Body of pancreas (tissue), 4 donors: ENCODE data around the gene PLIN4. TPM values are rescaled to one million over a fixed set of nuclear protein-coding genes. Genes with fewer than 3 reads are reported as not detected.

ENCODE experiments used
- ATAC-seq: fragments of 150-250 bp; one replicate; pipeline ENCODE4 v1.9.1; 2016
- DNase-seq, 4 donors: peaks; one replicate each; pipeline ENCODE4 v3.0.0-alpha.2; 2019
- H3K27ac ChIP-seq, 4 donors: fragments of 200-600 bp; sonication (generic); 1 replicate in 3 of 4; 2 replicates in 1 of 4; pipeline versions ENCODE4 v1.5.1 to v1.6.1; 2016 to 2019; ENCODE audit warnings: mild to moderate bottlenecking in 1 of 4, mixed read lengths in 1 of 4, moderate library complexity in 1 of 4
- H3K27me3 ChIP-seq, 2 donors: fragments of 200-600 bp; sonication (generic); one replicate each; pipeline ENCODE4 v1.6.0; 2016; ENCODE audit warnings: mild to moderate bottlenecking in 1 of 2
- H3K36me3 ChIP-seq, 2 donors: fragments of 200-600 bp; sonication (generic); replicated peaks in 1 of 2; 2 replicates each; pipeline ENCODE4 v1.5.1; 2016; ENCODE audit warnings: low read depth in 2 of 2; ENCODE audit not compliant: insufficient read depth in 1 of 2
- H3K4me1 ChIP-seq: fragments of 200-600 bp; sonication (generic); one replicate; pipeline ENCODE4 v1.6.0; 2016
- H3K4me3 ChIP-seq, 2 donors: fragments of 200-600 bp; sonication (generic); 1 replicate in 1 of 2; 2 replicates in 1 of 2; pipeline ENCODE4 v1.5.1; 2016 to 2019
- H3K9me3 ChIP-seq, 3 donors: fragments of 200-600 bp; sonication (generic); 1 replicate in 2 of 3; 2 replicates in 1 of 3; pipeline ENCODE4 v1.5.1; 2016
- POLR2A ChIP-seq, 3 donors: fragments of 450-650 bp; IDR thresholded peaks; one replicate each; pipeline ENCODE4 v1.6.1; 2016; ENCODE audit warnings: antibody characterized with exemption in 3 of 3, mild to moderate bottlenecking in 2 of 3
- WGBS, 2 donors: methylation state at CpG; one replicate each; pipeline ENCODE4 v1.1.5; 2017; 5-methylcytosine and 5-hydroxymethylcytosine counted together
- intact Hi-C: fragments of 100-400 bp; cut with DNase I; formaldehyde crosslinking; loops from one replicate; pipeline ENCODE4 v1.15.1; 2023
- total RNA-seq, 2 donors: library from RNA; depleted of rRNA; stranded (reverse); fragments of >200 nt; gene quantifications; one replicate each; pipeline ENCODE4 v1.1.0, GENCODE V29; 2016
- TF ChIP-seq, protein P1 (sequence below), 7 experiments: fragments of 450-650 bp in 4 of 7; fragments of 200-600 bp in 3 of 7; sonication (generic) in 3 of 7; IDR thresholded peaks; one replicate each; pipeline ENCODE4 v1.5.1; 2016 to 2019; ENCODE audit warnings: antibody characterized with exemption in 7 of 7

Gene PLIN4
- total RNA-seq, 2 donors from 2014 or later, result 18.9 to 125 TPM

DNA sequence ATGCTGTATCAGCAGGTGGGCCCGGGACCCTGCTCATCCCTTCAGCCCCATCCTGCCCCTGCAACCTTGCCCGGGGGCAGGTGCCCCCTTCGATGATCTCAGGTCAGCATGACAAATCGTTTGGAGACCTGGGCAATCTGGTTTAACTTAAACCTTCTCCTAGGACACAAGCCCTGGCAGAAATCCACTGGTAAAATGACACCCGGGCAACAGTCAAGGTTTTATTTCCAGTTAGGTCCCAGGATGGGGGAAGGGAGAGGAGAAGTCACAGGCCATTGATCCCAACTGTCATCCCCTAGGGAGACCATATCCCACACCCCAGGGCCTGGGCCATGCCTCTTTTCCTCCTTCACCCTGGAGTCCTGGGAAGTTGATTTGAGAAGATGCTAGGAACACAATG lies 18.5 kb upstream of the PLIN4 start:
- TF ChIP-seq POLR2A (IDR thresholded peaks at IDR 0.05), result no peak
- TF ChIP-seq, protein P1, sequence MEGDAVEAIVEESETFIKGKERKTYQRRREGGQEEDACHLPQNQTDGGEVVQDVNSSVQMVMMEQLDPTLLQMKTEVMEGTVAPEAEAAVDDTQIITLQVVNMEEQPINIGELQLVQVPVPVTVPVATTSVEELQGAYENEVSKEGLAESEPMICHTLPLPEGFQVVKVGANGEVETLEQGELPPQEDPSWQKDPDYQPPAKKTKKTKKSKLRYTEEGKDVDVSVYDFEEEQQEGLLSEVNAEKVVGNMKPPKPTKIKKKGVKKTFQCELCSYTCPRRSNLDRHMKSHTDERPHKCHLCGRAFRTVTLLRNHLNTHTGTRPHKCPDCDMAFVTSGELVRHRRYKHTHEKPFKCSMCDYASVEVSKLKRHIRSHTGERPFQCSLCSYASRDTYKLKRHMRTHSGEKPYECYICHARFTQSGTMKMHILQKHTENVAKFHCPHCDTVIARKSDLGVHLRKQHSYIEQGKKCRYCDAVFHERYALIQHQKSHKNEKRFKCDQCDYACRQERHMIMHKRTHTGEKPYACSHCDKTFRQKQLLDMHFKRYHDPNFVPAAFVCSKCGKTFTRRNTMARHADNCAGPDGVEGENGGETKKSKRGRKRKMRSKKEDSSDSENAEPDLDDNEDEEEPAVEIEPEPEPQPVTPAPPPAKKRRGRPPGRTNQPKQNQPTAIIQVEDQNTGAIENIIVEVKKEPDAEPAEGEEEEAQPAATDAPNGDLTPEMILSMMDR (IDR thresholded peaks at IDR 0.05), result no peak
- H3K27ac ChIP-seq, result peak overlapping the region in 3 of 4 donors; percentile 82 to 90 (median 88)
- intact Hi-C loops, result no loop called here
- ATAC-seq (no peak), DNase-seq (peak in 3 of 4 donors; percentile 54 to 58 (median 56))
- no peaks in the 10 kb centered on the region for H3K36me3 ChIP-seq
- peaks cover 86% of the 10 kb centered on the region for H3K4me1 ChIP-seq
- no peaks in the 10 kb centered on the region for H3K27me3 ChIP-seq
- no peaks in the 10 kb centered on the region for H3K9me3 ChIP-seq
- H3K4me3 ChIP-seq, result no peak overlapping the region
- 13 to 17% methylated on average over 4 to 5 of the region's 5 CpGs for WGBS, 2 donors

DNA sequence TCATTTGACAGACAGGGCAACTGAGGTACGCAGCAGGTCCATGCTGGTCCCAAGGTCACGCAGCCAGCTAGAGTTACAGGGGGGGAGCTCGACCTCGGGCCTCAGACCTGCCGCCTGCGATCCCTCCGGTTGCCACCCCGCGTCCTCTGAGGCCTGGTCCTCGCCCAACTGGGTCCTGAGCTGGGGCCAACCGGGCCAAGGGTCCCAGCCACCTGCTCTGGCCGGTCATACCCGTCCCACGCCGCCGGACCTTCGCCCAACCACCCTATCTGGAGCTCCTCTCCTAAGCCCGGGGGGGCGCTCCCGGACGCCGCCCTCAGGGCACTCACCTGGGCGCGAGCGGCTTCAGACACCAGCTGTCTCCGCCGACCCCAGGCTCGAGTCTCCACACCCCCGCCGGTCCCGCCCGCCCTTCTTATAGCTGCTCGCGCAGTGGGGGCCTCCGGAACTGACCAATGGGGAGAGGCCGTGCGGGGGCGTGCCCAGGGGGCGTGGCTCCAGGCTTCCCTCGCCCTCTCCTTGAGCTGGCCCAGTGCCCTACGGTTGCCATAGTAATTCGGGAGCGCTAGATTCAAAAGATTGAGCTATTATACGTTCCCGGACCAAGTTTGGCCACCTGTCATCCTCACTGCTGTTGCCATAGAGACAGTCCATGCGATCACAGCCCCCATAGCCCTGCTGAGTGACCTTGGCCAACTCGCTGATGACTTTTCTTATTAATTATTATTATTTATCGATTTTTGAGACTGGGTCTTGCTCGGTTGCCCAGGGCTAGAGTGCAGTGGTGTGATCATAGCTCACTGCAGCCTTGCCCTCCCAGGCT lies 16.8 kb upstream of the PLIN4 start, which contains the start of gene PLIN5:
Gene PLIN5 (minus strand): TSS at position 389 of the 823 bp plus-strand sequence. CDS start 1,150 bp downstream, outside the sequence.
- Histone ChIP-seq H3K4me3 (peak within 1 kb of the TSS; percentile 3 to 11), H3K27ac (peak within 1 kb of the TSS; percentile 73 to 90 (median 85)), H3K36me3 (no peaks in the 10 kb centered on the region), H3K9me3 (no peaks in the 10 kb centered on the region), H3K27me3 (no peaks in the 10 kb centered on the region), H3K4me1 (peaks cover 77% of the 10 kb centered on the region)
- 7 to 10% methylated on average over 8 to 47 of the region's 49 CpGs for WGBS, 2 donors
- peak; percentile 77 for ATAC-seq
- DNase-seq, result peak; percentile 96 to 99 (median 98)
- TF ChIP-seq POLR2A (IDR thresholded peaks at IDR 0.05), result peak; percentile 82 to 95 (median 89)
- TF ChIP-seq, protein P1 (IDR thresholded peaks at IDR 0.05), result peak in 3 of 7 experiments; percentile 14 to 32 (median 22)
- intact Hi-C loops, result no loop called here

DNA sequence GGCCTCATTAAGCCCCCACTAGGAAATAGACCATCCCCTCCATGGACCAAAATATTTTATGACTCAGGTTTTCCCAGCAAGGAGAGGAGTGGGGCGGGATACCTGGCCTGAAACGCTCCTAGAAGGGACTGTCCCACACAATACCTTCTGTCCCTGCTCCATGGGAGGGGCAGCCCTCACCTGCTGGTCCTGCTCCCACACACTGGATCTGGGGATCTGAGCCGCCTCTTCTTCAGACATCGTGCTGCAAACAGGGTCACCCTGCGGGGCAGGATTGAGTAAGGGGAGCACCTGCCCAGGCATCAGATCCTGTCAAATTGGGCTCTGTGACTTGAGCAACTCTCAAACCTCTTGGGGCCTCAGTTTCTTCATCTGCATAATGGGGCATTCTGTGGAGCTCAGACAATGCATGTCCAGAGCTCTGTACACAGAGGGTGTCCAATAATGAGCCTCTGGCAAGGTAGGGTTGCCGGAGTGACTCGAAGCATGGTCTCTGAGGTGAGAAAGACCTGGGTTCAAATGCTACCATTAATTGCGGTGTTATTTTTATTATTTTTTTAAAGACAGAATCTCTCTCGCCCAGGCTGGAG lies 15.6 kb upstream of the PLIN4 start:
- peaks cover 68% of the 10 kb centered on the region for H3K4me1 ChIP-seq
- no peak overlapping the region for H3K4me3 ChIP-seq
- no peak for ATAC-seq
- peaks cover 0 to 2% of the 10 kb centered on the region in 2 donors for H3K36me3 ChIP-seq
- H3K27ac ChIP-seq, result peak overlapping the region in 3 of 4 donors; percentile 82 to 88 (median 88)
- no peaks in the 10 kb centered on the region for H3K9me3 ChIP-seq
- 81 to 88% methylated on average over 5 to 9 of the region's 9 CpGs for WGBS, 2 donors
- DNase-seq, result peak in 1 of 4 donors; percentile 33
- TF ChIP-seq, protein P1 (IDR thresholded peaks at IDR 0.05), result no peak
- no peak for TF ChIP-seq POLR2A (IDR thresholded peaks at IDR 0.05)
- intact Hi-C loops, result no loop called here
- no peaks in the 10 kb centered on the region for H3K27me3 ChIP-seq

DNA sequence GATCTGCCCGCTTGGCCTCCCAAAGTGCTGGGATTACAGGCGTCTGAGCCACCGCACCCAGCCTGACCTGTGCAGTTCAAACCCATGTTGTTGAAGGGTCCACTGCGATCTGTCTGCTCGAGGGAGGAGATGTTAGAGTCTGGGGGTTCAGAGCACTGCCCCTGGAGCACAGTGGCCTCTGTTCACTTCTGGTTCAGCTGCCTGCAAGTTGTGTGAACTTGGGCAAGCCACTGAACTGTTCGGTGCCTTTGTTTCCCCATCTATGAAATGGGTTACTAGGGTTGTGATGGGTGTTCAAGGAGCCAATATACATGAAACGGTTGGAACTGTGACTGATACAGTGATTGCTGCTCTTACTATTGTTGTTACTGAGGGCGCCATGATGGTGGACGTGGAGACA lies 15.0 kb upstream of the PLIN4 start:
- H3K4me3 ChIP-seq, result no peak overlapping the region
- H3K27me3 ChIP-seq, result no peaks in the 10 kb centered on the region
- no peaks in the 10 kb centered on the region for H3K9me3 ChIP-seq
- DNase-seq (no peak), ATAC-seq (no peak)
- H3K36me3 ChIP-seq, result peaks cover 0 to 5% of the 10 kb centered on the region in 2 donors
- WGBS, 2 donors, result 90 to 91% methylated on average over 6 to 9 of the region's 9 CpGs
- H3K4me1 ChIP-seq, result peaks cover 62% of the 10 kb centered on the region
- intact Hi-C loops, result no loop called here
- peak overlapping the region in 2 of 4 donors; percentile 4 to 82 for H3K27ac ChIP-seq
- no peak for TF ChIP-seq POLR2A (IDR thresholded peaks at IDR 0.05)
- TF ChIP-seq, protein P1 (IDR thresholded peaks at IDR 0.05), result no peak
